Superior temporal gyrus (tissue), 1 donor: Measurements from ENCODE around the gene ADGRV1.
"Not testable (repeated sequence)": the region's sequence is repeated elsewhere in the genome, so short reads cannot be mapped to it uniquely, and the experiment has no call there.

Source experiments
- DNase-seq: peaks from one replicate; pipeline ENCODE4 v3.0.0-alpha.2; 2016; ENCODE audit errors: extremely low spot score

ADGRV1 gene

DNA sequence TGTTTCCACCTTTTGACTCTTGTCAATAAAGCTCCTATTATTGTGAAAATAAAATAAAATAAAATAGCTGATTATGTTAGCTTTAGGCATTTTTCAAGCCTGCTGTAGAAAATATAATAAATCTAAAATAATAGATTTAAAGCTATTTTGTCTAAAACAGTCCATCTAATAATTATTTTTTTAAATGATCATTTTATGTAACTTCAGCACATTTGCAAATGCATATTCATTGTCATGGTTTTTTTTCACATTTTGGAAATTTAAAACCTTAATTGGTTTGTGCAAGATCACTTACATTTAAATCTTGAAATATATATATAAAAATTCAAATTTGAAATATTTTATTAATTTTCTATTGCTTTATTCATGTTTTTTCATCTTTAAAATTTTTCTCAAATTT is 159.8 kb downstream of the ADGRV1 start:
- no peak for DNase-seq

DNA sequence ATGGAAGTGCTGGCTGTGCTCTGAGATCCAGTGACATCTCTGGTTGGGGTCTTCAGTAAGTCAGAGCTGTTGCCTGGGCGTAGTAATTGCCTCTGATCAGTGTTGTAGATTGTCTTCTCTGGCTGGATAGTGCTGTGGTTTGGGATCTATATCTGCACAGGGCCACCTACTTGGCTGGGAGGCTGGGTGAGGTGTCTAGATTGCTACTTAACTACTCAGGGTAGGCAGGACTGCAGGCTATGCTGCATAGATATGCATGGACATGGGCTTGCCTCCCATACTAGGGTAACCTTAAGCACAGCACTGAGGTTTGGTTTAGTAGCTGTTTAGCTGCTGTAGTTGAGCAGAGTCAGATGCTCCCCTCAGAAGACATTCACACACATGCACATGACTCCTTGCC is 181.0 kb downstream of the ADGRV1 start:
- no peak for DNase-seq

DNA sequence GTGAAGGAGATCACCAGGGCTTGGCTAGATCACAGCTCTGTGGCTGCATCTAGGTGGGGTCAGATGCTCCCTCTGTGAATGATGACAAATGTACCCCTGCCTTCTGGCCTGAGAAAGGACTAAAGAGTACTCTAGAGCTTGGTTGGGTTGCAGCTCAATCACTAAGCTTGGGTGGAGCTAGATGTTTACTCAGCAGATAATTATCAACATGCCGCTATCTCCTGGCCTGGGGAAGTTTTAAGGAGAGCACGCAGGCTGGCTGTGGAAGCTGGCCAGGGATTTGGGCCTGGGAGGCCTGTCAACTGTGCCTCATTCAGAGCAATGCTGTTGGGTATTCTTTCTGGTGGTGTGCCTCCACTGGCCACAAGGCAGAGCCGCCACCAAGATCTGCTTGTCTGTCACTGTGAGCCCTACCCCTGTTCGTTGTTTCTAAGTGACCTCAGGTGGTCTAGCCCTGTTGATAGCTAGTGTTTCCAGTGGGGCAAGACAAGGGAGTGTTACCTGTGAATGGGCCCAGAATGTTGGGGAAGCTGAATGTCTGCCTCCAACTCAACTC is 181.7 kb downstream of the ADGRV1 start:
- DNase-seq: no peak

DNA sequence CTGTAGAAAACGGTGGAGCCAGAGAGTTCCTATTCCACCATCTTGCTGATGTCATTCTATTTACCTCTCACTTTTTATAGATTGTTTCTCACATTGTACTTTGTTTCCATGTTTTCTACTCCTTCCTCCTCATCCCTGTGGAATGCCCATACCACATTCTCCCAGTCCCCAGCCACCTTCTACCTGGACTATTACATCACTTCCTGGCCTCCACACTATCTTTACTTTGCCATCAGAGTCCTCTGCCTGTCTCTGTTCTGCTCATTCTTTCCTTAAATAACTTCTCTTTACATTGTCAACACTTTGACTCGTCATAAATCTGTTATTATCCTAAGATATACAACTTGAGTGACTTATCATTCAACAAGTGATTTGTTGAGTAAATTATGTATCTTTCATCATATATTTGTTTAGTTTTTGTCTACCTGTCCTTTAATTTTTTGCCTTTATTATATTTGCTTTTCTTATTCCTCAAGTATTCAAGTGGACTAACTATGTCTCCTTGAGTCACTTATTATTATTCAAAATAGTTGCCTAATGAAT is 182.5 kb downstream of the ADGRV1 start:
- no peak for DNase-seq

DNA sequence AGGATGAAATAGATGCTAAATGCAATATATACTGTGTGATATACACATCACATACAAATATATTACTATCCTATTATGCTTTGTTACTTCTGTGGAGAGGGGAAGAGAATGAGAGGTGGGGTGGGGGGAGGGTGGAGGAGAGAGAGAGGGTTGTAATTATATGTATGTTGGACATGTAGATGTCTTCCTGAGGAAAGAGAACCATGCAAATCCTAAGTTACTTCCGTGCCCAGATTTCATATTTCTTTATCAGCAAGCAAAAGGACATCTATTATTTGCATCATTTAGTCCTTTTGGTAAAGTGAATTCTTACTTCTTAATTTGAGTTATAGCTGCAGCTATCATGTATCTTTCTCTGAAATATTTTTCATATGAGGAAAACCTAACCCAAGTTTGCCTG is 187.5 kb downstream of the ADGRV1 start:
- no peak for DNase-seq

DNA sequence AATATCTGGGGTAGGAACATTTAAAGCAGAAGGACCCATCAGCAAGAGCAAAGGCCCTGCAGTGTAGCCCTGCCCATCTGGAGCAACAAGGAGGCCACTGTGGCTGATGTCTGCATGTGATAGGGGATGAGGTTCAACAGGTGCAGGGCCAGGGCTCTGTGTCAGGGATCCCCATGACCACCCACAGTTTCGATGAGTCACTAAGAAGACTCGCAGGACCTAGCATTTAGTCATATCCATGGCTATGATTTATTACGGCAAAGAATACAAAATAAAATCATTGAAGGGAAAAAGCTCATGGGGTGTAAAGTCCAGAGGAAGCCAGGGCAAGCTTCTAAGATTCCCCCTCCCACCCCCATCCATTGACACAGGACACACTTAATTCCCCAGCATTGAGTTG is 188.6 kb downstream of the ADGRV1 start:
- DNase-seq: no peak

DNA sequence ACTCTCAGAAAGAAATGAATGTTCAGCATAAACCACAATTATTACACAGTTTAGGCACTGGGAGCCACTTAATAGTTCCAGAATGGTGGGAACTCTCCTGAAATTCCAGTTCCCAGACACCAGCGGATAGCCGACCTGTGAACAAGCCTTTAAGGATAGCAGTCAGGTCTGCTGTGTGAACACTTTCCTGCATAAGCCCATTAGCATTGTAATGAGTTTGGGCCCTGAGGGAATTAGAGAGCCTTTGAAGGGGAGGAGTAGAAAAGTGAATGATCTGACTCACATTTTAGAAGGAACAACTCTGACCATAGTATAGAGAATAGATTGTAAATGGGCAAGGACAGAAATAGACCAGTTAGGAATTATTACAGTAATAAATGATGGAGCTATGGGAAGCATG is 189.1 kb downstream of the ADGRV1 start:
- DNase-seq: no peak

DNA sequence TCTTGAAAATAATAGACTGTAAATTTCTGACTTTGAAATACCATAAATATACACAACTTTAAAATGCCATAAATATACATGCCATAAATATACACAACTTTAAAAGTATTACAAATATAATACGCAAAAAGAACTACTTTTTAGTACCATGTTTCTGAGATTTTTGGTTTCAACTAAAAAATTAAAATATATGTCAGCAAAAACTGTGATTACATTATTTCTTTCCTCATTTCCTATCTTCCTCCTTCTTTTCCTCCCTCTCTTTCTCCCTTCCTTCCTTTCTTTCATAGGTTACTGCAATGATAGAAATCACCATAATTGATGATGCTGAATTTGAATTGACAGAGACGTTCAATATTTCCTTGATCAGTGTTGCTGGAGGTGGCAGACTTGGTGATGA is 200.5 kb downstream of the ADGRV1 start:
- no peak for DNase-seq

DNA sequence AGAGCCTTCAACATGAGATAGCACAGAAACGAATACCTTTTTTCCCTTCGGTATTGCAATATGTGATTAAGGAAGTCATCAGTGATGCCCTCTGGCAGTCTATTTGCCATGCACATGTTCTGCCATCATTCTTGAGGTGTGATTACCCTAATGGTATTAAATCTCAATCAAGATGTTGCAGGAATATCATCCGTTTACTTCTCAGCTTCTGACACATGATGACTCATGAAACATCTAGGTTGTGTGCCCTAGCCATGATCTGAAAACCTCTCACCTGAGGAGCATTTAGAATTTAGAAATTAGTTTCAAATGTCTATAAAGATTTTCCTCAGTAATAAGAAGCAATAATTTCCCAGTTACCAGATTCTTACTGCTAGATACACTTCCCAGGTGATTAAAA is 209.1 kb downstream of the ADGRV1 start:
- no peak for DNase-seq

DNA sequence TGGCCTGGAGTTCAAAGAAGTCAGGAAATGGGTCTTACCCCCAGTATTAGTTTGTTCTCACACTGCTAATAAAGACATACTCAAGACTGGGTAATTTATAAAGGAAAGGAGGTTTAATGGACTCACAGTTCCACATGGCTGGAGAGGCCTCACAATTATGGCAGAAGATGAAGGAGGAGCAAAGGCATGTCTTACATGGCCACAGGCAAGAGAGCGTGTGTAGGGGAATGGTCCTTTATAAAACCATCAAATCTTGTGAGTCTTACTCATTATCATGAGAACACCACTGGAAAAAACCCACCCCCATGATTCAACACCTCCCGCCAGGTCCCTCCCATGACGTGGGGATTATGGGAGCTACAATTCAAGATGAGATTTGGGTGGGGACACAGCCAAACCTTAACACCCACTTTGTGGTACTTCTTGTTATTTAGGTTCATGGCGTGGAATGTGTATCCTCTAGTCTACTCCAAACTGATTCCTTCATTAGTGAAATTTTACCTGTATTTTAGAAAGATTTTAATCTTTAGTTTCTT is 211.5 kb downstream of the ADGRV1 start:
- DNase-seq: not testable (repeated sequence)

DNA sequence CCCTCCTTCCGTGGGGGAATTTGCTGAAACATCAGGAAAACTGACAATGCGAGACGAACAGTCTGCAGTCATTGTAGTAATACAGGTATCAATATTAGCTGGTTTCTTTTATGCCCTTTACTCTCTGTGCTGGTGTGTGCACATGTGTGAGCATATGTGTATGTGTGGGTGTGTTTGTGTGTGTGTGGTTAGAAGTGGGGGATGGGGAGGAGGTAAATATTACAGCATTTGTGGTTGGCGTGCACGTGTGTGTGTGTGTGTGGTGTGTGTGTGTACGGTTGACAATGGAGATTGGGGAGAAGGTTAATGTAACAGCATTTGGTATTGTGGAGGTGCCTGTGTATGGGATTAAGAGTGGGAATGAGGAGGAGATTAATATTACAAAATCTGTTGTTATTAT is 219.4 kb downstream of the ADGRV1 start:
- no peak for DNase-seq

DNA sequence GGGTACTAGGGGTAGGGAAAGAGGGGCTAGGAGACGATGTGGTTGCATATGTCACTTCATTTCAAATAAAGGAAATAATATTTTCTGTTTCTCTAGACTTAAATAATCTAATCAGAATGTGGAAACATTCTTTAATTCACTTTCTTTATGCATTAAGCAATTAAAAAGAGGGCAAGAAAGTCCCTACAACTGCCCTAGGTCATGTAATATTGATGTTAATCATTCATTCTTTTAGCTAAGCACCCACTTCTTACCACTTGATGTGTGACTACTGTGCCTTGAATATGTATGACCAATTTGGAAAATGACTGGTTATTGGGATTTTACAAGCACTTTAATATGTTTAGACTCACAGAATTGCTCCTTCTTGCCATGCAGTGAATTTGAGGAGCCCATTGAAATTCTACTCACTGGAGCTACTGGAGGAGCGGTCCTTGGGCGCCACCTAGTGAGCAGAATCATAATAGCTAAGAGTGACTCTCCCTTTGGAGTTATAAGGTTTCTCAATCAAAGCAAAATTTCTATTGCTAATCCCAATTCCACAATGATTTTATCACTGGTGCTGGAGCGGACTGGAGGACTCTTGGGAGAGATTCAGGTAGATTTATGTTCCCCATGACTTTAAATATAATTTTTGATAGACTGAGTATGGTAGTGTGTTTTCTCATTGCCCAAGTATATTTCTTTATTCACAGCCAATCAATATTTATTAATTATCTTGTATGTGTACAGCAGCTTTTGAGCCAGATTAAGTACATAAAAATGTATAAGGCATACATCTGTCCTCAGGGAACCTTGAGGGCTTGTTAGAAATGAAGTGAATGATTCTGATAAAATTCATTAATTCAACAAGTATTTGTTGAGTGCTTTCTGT is 225.1 kb downstream of the ADGRV1 start:
- peak; percentile 93 for DNase-seq

DNA sequence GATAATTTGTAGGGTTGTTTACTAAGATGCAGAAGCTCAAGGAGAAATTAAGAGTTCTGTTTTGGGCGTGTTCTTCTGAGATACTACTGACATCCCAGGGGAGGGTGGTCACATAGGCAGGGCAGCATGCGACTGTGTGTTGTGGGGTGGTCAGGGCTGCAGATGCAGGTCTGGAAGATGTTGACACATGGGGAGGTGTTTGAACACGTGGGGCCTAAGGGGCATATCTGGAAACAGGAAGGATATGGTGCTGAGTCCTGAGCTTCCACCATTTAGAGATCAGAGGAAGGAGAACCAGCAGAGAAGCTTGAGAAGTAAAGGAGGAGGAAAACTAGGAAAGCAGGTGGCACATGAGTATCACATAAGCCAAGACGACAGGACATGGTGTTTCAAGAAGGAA is 228.2 kb downstream of the ADGRV1 start:
- DNase-seq: no peak

DNA sequence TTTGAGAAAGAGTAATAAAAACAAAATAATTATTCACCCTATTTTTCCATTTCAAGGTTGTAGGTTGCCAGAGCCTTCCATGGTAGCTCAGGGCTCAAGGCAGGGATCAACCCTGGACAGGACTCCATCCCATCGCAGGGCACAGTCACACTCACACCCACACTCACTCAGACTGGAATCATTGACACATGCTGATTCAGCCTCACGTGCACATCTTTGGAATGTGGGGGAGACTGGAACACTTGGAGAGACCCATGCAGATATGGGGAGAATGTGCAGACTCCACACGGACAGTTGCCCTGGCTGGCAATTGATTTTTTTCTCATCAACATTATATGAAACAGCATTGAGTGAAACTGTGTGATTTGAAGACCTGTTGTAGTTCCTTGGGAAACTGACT is 234.1 kb downstream of the ADGRV1 start:
- DNase-seq: no peak

DNA sequence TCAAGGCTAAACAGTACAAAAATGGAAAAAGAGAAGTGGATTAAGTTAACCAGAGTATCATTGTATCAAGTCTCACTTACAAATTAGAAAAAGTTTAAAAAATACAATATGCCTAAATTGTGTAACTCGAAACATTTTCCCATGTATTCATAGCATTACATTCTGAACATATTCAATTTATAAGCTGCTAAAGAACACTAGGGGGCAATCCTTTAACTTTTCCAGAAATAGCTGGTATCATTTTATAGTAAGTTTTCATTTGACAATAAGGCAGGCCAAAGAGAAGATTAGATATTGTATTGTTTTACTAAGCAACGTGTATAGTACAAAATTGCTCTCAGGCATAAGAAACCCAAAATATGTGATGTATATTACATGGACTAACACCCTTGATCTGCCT is 234.6 kb downstream of the ADGRV1 start:
- no peak for DNase-seq

DNA sequence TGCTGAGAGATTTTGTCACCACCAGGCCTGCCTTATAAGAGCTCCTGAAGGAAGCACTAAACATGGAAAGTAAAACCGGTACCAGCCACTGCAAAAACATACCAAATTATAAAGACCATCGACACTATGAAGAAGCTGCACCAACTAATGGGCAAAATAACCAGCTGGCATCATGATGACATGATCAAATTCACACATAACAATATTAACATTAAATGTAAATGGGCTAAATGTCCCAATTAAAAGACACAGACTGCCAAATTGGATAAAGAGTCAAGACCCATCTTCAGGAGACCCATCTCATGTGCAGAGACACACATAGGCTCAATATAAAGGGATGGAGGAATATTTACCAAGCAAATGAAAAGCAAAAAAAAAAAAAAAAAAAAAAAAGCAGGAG is 238.3 kb downstream of the ADGRV1 start:
- not testable (repeated sequence) for DNase-seq

DNA sequence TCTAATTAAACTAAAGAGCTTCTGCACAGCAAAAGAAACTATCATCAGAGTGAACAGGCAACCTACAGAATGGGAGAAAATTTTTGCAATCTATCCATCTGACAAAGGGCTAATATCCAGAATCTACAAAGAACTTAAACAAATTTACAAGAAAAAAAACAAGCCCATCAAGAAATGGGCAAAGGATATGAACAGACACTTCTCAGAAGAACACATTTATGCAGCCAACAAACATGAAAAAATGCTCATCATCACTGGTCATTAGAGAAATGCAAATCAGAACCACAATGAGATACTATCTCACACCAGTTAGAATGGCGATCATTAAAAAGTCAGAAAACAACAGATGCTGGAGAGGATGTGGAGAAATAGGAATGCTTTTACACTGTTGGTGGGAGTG is 241.5 kb downstream of the ADGRV1 start:
- not testable (repeated sequence) for DNase-seq

DNA sequence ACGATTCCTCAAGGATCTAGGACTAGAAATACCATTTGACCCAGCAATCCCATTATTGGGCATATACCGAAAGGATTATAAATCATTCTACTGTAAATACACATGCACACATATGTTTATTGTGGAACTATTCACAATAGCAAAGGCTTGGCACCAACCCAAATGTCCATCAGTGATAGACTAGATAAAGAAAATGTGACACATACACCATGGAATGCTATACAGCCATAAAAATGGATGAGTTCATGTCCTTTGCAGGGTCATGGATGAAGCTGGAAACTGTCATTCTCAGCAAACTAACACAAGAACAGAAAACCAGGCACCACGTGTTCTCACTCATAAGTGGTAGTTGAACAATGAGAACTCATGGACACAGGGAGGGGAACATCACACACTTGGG is 241.9 kb downstream of the ADGRV1 start:
- not testable (repeated sequence) for DNase-seq

DNA sequence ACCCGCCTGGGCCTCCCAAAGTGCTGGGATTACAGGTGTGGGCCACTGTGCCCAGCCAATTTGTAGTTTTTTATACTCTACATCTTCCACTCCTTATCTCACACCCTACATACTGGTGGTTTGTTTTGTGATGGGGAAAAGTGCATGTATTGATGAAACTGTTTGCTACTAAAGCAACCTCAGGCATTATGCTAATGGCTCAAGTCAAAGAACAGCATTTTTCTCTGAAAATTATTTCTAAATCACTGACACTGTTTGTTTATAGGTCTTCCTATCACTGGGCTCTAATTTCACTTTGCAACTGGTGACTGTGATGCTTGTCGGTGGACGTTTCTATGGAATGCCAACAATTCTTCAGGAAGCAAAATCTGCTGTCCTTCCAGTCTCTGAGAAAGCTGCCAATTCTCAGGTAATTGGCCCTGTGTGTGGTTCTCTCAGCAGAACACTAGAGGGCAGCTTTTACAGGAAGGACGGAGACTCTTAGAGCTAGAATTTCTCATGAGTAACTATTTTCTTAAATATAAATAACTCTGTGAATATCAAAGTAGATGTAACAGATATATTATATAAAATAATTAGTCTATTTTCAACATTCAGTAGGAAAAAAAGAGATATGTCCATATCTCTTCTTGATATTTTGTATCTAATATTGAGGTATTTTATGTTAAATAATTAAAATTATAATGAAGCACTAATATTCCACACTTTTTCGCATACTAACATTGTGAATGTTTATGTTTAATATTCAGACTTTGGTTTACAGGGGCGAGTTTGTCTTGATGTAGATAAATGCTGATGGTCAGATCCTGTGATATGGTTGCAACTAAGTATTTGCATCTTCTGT is 244.1 kb downstream of the ADGRV1 start:
- peak; percentile 50 for DNase-seq

DNA sequence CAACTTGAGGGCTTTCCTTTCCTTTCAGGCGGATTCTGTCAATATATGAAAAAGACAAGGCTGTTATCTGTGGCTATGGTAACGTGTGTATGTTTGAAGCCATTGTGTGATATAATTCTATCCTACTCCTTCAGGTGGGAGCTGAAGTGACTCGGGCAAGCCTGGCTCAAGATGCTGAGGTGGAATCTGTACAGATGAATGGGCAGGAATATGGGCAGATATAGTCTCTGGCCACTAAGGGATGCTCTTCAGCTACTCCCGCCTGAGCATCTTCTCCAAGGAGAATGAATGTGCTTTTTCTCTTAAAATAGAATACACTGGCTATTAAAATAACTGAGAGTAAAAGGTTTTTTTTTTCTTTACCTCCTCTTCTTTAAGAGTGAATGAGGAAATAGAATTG is 244.8 kb downstream of the ADGRV1 start:
- DNase-seq: no peak

DNA sequence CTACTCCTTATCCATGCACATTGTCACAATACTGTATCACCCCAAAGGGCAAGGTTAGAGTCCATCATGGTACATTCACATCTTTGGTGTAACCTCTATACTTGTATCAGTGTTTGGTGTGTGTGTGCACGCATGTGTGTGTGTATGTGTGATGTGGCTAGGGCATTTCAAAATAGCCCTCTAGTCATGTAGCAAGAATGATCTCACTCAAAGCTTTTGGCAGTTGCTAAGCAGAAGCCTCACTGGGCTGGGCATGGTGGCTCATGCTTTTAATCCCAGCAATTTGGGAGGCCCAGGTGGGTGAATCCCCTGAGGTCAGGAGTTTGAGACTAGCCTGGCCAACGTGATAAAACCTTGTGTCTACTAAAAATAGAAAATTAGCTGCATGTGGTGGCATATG is 245.3 kb downstream of the ADGRV1 start:
- DNase-seq: no peak

DNA sequence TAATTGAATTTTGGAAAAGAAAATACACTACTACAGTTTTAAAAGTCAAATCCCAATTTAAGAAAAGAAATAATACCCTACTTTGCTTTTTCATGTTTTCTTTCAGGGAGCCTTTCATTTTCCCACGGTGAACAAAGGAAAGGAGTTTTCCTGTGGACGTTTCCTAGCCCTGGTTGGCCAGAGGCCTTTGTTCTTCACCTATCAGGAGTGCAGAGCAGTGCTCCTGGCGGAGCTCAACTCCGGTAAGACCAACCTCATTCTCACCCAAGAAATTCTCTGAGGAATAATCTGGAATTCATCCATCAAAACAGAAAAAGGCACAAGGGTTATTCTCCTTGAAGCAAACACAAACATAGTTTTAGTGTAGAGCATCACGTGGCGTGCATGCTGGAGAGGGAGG is 248.9 kb downstream of the ADGRV1 start:
- no peak for DNase-seq
